Measurements from ENCODE around the gene NCKAP5. TPM values are rescaled to one million over a fixed set of nuclear protein-coding genes. Genes with fewer than 3 reads are reported as not detected.

Gene NCKAP5
- polyA plus RNA-seq, 2 donors = 2.2 to 3.0 TPM

DNA sequence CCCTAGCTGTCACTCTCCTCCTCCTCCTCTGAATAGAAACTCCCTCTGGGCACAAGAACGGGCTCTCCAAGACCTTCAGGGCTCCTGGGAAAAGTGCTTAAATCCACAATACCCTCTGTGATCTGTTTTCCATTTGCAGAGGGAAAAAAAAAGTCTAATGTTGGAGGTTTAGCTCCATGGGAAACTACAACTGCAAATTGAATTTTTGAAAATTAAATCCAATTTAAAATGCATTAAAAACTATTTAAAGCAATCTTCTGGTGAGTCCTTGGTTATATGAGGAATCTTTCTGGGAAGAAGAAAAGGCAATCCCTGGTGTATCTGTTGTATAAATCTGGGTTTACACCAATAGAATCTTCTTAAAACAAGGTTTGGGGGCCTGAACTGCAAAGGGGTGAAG lies 64.3 kb downstream of the NCKAP5 start:
- Histone ChIP-seq H3K36me3 (ENCODE audit: control insufficient read depth in 2 of 2, insufficient read depth in 2 of 2, low read length in 1 of 2) (no peaks in the 10 kb centered on the region), H3K4me1 (ENCODE audit: control insufficient read depth in 2 of 2, insufficient read depth in 2 of 2, low read length in 1 of 2) (peaks cover 0 to 2% of the 10 kb centered on the region in 2 donors), H3K9me3 (ENCODE audit: control insufficient read depth in 2 of 2, insufficient read depth in 1 of 2, low read depth in 1 of 2, low read length in 1 of 2) (no peaks in the 10 kb centered on the region), H3K4me3 (ENCODE audit: low read depth in 1 of 2, low read length in 2 of 2) (no peak overlapping the region), H3K27ac (ENCODE audit: low read depth in 2 of 2, low read length in 1 of 2) (no peak overlapping the region), H3K27me3 (ENCODE audit: control insufficient read depth in 1 of 2, insufficient read depth in 2 of 2, low read length in 2 of 2) (no peaks in the 10 kb centered on the region)
- WGBS, 2 donors = 47 to 56% methylated on average over 1 of the region's 1 CpG

GRCh38 chr2:133503323-133503722 lies 64.9 kb downstream of the NCKAP5 start:
- Histone ChIP-seq H3K36me3 (ENCODE audit: control insufficient read depth in 2 of 2, insufficient read depth in 2 of 2, low read length in 1 of 2) (no peaks in the 10 kb centered on the region), H3K4me1 (ENCODE audit: control insufficient read depth in 2 of 2, insufficient read depth in 2 of 2, low read length in 1 of 2) (peaks cover 0 to 2% of the 10 kb centered on the region in 2 donors), H3K27ac (ENCODE audit: low read depth in 2 of 2, low read length in 1 of 2) (no peak overlapping the region), H3K27me3 (ENCODE audit: control insufficient read depth in 1 of 2, insufficient read depth in 2 of 2, low read length in 2 of 2) (no peaks in the 10 kb centered on the region), H3K9me3 (ENCODE audit: control insufficient read depth in 2 of 2, insufficient read depth in 1 of 2, low read depth in 1 of 2, low read length in 1 of 2) (no peaks in the 10 kb centered on the region), H3K4me3 (ENCODE audit: low read depth in 1 of 2, low read length in 2 of 2) (no peak overlapping the region)
- 86 to 97% methylated on average over 1 of the region's 1 CpG for WGBS, 2 donors

DNA sequence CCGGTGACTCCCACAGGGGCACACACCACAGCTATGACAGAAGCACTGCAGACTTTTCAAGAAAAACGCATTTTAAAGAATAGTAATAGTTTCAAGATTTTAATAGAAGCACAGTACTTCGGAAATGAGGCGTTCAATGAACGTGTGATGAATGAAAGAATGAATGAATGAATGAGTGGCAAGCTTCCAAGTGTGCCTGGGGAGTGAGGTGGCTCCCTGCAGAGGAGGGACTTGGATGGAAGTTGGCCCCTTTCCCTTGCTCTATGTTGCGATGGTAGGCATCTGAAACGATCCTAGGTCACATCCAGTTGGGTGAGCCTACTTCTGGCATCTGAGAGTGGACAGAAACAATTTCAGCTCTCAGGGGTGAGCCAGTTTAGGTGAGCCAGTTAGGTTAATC lies 65.6 kb downstream of the NCKAP5 start:
- H3K4me1 ChIP-seq (ENCODE audit: control insufficient read depth in 2 of 2, insufficient read depth in 2 of 2, low read length in 1 of 2) = peaks cover 0 to 2% of the 10 kb centered on the region in 2 donors
- no peaks in the 10 kb centered on the region for H3K36me3 ChIP-seq (ENCODE audit: control insufficient read depth in 2 of 2, insufficient read depth in 2 of 2, low read length in 1 of 2)
- H3K27me3 ChIP-seq (ENCODE audit: control insufficient read depth in 1 of 2, insufficient read depth in 2 of 2, low read length in 2 of 2) = no peaks in the 10 kb centered on the region
- no peak overlapping the region for H3K27ac ChIP-seq (ENCODE audit: low read depth in 2 of 2, low read length in 1 of 2)
- H3K9me3 ChIP-seq (ENCODE audit: control insufficient read depth in 2 of 2, insufficient read depth in 1 of 2, low read depth in 1 of 2, low read length in 1 of 2) = no peaks in the 10 kb centered on the region
- H3K4me3 ChIP-seq (ENCODE audit: low read depth in 1 of 2, low read length in 2 of 2) = no peak overlapping the region
- WGBS, 2 donors = 90 to 94% methylated on average over 7 of the region's 7 CpGs

DNA sequence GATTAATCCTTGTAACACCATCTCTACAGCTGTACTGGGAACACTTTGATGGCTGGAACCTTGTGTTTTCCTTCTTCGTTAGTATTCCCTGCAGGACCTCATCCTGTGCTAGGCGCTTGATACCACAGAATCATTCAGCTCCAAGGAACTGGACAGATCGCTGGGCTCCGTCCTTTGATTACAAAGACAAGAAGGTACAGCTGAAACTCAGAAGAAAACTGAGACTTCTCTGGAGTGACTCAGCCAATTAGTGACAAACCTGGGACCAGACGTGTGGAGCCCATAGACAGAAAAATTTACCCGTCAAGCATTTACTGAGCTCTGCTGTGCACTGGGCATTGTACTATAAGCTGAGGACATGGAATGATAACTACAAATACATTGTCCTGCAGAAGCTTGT lies 67.3 kb downstream of the NCKAP5 start:
- H3K36me3 ChIP-seq (ENCODE audit: control insufficient read depth in 2 of 2, insufficient read depth in 2 of 2, low read length in 1 of 2) = no peaks in the 10 kb centered on the region
- H3K27me3 ChIP-seq (ENCODE audit: control insufficient read depth in 1 of 2, insufficient read depth in 2 of 2, low read length in 2 of 2) = no peaks in the 10 kb centered on the region
- no peak overlapping the region for H3K27ac ChIP-seq (ENCODE audit: low read depth in 2 of 2, low read length in 1 of 2)
- no peaks in the 10 kb centered on the region for H3K9me3 ChIP-seq (ENCODE audit: control insufficient read depth in 2 of 2, insufficient read depth in 1 of 2, low read depth in 1 of 2, low read length in 1 of 2)
- WGBS, 2 donors = 87 to 92% methylated on average over 6 of the region's 6 CpGs
- peaks cover 0 to 5% of the 10 kb centered on the region in 2 donors for H3K4me1 ChIP-seq (ENCODE audit: control insufficient read depth in 2 of 2, insufficient read depth in 2 of 2, low read length in 1 of 2)
- H3K4me3 ChIP-seq (ENCODE audit: low read depth in 1 of 2, low read length in 2 of 2) = no peak overlapping the region

DNA sequence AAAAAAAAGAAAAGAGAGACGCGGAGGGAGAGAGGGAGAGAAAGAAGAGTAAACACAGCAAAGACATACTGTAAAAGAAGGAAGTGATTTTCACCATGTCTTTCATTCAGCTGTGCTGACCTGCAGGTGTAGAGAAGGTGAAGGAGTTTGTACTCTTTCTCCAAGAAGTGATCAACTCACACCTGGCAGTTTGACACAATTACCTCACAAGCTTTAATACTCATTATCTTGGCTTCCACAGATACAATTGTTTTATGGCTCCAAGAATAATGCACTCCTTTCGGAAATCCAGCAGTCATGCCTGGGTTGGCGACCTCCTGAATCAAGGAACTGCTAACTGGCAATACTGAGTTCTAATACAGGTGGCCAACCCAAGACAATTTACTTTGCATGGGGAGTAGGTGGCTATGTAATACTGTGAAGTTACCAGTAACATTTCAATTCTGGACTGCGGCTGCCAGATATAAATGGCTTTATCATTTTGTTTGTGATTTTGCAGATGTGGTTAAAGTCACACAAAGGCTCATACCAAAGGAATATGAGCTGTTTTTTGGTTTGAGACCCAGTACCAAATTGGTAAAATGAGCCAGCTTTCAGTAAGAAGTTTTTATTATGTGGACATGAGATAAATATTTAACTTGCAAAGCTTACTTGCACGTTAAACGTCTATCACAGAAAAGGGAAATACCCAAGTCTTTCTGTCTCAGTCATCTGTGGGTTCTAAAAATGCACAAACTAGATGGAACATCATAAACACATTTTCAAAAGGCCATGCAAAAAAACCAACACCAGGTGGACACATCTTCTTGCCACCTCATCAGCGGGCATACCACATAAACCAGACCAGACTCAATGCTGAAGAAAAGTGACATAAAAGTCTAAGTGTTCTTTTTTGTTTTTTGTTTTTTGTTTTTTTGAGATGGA lies 69.3 kb downstream of the NCKAP5 start:
- Histone ChIP-seq H3K27ac (ENCODE audit: low read depth in 2 of 2, low read length in 1 of 2) (no peak overlapping the region), H3K4me3 (ENCODE audit: low read depth in 1 of 2, low read length in 2 of 2) (no peak overlapping the region), H3K36me3 (ENCODE audit: control insufficient read depth in 2 of 2, insufficient read depth in 2 of 2, low read length in 1 of 2) (no peaks in the 10 kb centered on the region), H3K9me3 (ENCODE audit: control insufficient read depth in 2 of 2, insufficient read depth in 1 of 2, low read depth in 1 of 2, low read length in 1 of 2) (no peaks in the 10 kb centered on the region), H3K27me3 (ENCODE audit: control insufficient read depth in 1 of 2, insufficient read depth in 2 of 2, low read length in 2 of 2) (no peaks in the 10 kb centered on the region), H3K4me1 (ENCODE audit: control insufficient read depth in 2 of 2, insufficient read depth in 2 of 2, low read length in 1 of 2) (peaks cover 0 to 3% of the 10 kb centered on the region in 2 donors)
- WGBS, 2 donors = 75 to 83% methylated on average over 8 of the region's 8 CpGs

DNA sequence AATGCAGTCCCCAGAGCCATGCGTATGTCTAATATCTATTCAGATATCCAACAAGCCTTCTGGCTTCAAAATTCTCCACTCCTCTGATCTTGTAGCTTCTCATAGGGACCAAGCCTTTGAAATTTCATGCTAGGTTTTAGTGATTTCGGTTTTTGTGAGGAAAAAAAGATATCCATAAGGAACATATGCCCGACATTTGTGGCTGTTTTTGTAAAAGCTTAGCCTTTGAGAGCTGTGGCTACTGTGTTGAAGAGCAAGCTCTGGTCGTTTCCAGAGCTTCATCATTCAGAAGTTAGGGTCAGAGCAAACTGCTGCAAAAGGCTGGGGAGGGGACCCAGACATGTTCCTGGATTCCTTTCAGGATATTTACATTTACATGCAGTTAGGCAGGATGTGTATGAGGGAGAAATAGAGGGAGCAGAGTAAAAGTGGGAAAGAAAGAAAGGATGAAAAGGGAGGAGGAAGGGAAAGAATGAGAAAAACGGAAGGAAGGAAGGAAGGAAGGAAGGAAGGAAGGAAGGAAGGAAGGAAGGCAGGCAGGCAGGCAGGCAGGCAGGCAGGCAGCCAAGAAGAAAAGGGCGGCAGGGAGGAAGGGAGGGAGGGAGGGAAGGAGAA lies 70.2 kb downstream of the NCKAP5 start:
- Histone ChIP-seq H3K27me3 (ENCODE audit: control insufficient read depth in 1 of 2, insufficient read depth in 2 of 2, low read length in 2 of 2) (no peaks in the 10 kb centered on the region), H3K36me3 (ENCODE audit: control insufficient read depth in 2 of 2, insufficient read depth in 2 of 2, low read length in 1 of 2) (no peaks in the 10 kb centered on the region), H3K9me3 (ENCODE audit: control insufficient read depth in 2 of 2, insufficient read depth in 1 of 2, low read depth in 1 of 2, low read length in 1 of 2) (no peaks in the 10 kb centered on the region), H3K4me3 (ENCODE audit: low read depth in 1 of 2, low read length in 2 of 2) (no peak overlapping the region), H3K4me1 (ENCODE audit: control insufficient read depth in 2 of 2, insufficient read depth in 2 of 2, low read length in 1 of 2) (peaks cover 0 to 3% of the 10 kb centered on the region in 2 donors), H3K27ac (ENCODE audit: low read depth in 2 of 2, low read length in 1 of 2) (no peak overlapping the region)
- 62 to 74% methylated on average over 6 of the region's 6 CpGs for WGBS, 2 donors

DNA sequence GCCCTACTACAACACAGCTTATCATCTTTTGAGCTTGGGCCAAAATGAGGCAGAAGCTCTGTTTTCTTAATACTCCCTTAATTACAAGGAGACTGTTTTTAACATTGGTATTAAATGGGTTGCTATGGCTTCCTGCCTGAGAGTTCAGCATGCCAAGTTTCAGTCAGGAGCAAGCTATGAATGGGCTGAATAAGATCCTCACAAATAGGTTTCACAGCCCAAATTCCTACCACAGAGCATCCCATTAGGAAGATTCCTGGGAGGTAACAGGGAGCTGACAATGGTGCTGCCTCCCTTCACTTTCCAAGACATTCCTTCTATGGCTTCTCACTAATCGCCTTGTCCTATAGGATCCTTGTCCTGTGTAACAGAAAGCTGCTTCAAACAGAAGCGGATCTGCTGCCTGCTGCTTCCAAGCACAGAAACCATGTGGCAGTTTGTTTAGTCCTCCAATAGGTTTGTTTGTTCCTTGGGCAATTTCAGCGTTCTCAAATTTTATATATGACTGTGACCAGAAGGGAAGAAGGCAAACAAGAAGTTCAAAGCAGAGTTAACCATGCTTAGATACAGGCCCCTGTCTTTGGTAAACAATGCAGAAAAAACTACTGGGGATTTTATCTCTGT lies 70.9 kb downstream of the NCKAP5 start:
- Histone ChIP-seq H3K27me3 (ENCODE audit: control insufficient read depth in 1 of 2, insufficient read depth in 2 of 2, low read length in 2 of 2) (no peaks in the 10 kb centered on the region), H3K4me3 (ENCODE audit: low read depth in 1 of 2, low read length in 2 of 2) (no peak overlapping the region), H3K4me1 (ENCODE audit: control insufficient read depth in 2 of 2, insufficient read depth in 2 of 2, low read length in 1 of 2) (peaks cover 0 to 3% of the 10 kb centered on the region in 2 donors), H3K27ac (ENCODE audit: low read depth in 2 of 2, low read length in 1 of 2) (no peak overlapping the region), H3K9me3 (ENCODE audit: control insufficient read depth in 2 of 2, insufficient read depth in 1 of 2, low read depth in 1 of 2, low read length in 1 of 2) (no peaks in the 10 kb centered on the region), H3K36me3 (ENCODE audit: control insufficient read depth in 2 of 2, insufficient read depth in 2 of 2, low read length in 1 of 2) (no peaks in the 10 kb centered on the region)
- 63 to 68% methylated on average over 3 of the region's 3 CpGs for WGBS, 2 donors

- WGBS, 2 donors = 70 to 75% methylated on average over 3 of the region's 3 CpGs
- Histone ChIP-seq H3K27me3 (ENCODE audit: control insufficient read depth in 1 of 2, insufficient read depth in 2 of 2, low read length in 2 of 2) (no peaks in the 10 kb centered on the region), H3K36me3 (ENCODE audit: control insufficient read depth in 2 of 2, insufficient read depth in 2 of 2, low read length in 1 of 2) (no peaks in the 10 kb centered on the region), H3K4me3 (ENCODE audit: low read depth in 1 of 2, low read length in 2 of 2) (no peak overlapping the region), H3K9me3 (ENCODE audit: control insufficient read depth in 2 of 2, insufficient read depth in 1 of 2, low read depth in 1 of 2, low read length in 1 of 2) (no peaks in the 10 kb centered on the region), H3K4me1 (ENCODE audit: control insufficient read depth in 2 of 2, insufficient read depth in 2 of 2, low read length in 1 of 2) (peaks cover 0 to 3% of the 10 kb centered on the region in 2 donors), H3K27ac (ENCODE audit: low read depth in 2 of 2, low read length in 1 of 2) (no peak overlapping the region)
These were observed 71.6 kb downstream of the NCKAP5 start for GRCh38 chr2:133496501-133497269.

GRCh38 chr2:133495226-133495625 lies 73.0 kb downstream of the NCKAP5 start:
- Histone ChIP-seq H3K4me1 (ENCODE audit: control insufficient read depth in 2 of 2, insufficient read depth in 2 of 2, low read length in 1 of 2) (peaks cover 0 to 3% of the 10 kb centered on the region in 2 donors), H3K36me3 (ENCODE audit: control insufficient read depth in 2 of 2, insufficient read depth in 2 of 2, low read length in 1 of 2) (no peaks in the 10 kb centered on the region), H3K4me3 (ENCODE audit: low read depth in 1 of 2, low read length in 2 of 2) (no peak overlapping the region), H3K9me3 (ENCODE audit: control insufficient read depth in 2 of 2, insufficient read depth in 1 of 2, low read depth in 1 of 2, low read length in 1 of 2) (no peaks in the 10 kb centered on the region), H3K27ac (ENCODE audit: low read depth in 2 of 2, low read length in 1 of 2) (no peak overlapping the region), H3K27me3 (ENCODE audit: control insufficient read depth in 1 of 2, insufficient read depth in 2 of 2, low read length in 2 of 2) (no peaks in the 10 kb centered on the region)
- 50 to 62% methylated on average over 5 of the region's 5 CpGs for WGBS, 2 donors

All from esophagus (tissue), 2 donors.